D341Med (cell line): ENCODE measurements around the gene RS1.

Experiments
- DNase-seq: peaks from one replicate; pipeline ENCODE4 v3.0.0; 2012; ENCODE audit warnings: low spot score

Gene RS1

DNA sequence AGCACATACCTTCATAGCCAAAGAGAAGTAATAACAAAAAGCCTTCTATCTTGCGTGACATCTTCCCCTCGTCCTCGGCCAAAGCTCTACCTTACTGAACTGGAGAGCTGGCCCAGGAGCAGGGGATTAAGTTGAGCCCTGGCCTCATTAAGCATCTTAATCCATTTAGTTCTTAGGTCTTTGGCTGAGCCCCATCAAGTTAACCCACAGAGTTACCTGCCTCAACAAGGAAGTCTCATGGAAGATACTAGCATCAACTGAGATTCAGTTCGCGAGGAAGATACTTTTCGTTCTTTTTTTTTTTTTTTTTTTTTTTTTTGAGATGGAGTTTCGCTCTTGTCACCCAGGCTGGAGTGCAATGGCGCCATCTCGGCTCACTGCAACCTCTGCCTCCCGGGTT, at the start of gene RS1:
Gene RS1 (minus strand): TSS at position 101 of the 400 bp plus-strand sequence. CDS start 40 bp downstream, at position 61.
- DNase-seq, result peak; percentile 45

DNA sequence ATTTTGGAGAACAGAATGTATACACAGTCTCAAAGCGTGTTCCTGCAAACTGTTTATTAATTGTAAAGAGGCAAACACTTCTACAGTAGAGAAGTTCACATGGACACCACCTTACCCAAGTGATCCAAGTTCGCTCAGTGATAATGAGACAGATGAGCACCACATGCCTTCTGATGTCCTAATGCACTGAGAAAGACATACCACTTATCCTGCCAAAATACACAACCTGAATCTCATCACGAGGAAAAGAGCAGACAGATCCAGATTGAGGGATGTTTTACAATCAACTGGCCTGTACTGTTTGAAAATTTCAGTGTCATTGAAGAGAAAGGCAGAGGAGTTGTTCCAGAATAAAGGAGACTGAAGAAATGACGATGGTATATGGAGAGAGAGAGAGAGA, 47.9 kb upstream of the RS1 start:
- no peak for DNase-seq

GRCh38 chrX:18714910-18715309, 43.0 kb upstream of the RS1 start:
- no peak for DNase-seq

DNA sequence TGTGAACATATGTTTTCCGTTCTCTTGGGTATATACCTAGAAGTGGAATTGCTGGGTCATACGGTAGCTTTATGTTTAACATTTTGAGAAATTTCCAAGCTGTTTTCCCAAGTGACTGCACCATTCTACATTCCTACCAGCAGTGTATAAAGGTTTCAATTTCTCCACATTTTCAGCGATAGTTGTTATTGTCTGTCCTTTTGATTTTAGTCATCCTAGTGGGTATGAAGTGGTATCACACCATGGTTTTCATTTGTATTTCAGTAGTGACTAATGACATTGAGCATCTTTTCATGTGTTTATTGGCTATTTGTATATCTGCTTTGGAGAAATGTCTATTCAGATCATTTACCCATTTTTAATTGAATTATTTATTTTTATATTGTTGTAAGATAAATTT, 37.9 kb upstream of the RS1 start:
- DNase-seq, result no peak

DNA sequence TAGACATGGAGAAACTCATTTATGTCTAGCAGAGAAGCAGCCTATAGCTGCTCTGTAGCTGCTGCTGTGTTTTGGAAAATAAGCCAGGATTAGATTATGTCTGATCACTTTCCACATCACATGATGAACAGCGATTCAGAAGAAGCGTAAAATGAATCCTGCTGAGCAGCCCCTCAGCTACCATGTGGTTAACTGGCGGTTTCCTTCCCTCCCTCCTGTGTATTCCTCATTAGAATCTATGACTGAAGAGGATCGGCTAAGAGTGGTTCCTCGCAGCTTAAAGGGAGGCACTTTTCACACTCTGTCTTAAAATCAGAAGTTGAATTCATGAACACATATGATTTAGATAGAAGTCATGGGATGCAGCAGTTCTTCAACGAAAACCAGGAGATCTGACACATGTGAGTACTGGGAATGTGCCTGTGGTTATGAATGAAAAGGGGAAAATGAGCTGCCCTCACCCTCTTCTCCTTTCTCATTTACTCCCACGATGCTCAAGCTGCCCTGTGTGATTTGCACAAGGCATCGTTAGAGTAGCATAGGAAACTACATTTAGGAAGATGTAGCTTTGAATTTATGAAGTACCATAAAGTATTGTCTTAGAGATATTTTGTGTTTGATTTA, 35.6 kb upstream of the RS1 start, which contains the start of gene PPEF1:
Gene PPEF1 (plus strand): TSS at position 220 of the 624 bp plus-strand sequence. CDS start 136 bp downstream, at position 356.
- DNase-seq, result peak; percentile 53

DNA sequence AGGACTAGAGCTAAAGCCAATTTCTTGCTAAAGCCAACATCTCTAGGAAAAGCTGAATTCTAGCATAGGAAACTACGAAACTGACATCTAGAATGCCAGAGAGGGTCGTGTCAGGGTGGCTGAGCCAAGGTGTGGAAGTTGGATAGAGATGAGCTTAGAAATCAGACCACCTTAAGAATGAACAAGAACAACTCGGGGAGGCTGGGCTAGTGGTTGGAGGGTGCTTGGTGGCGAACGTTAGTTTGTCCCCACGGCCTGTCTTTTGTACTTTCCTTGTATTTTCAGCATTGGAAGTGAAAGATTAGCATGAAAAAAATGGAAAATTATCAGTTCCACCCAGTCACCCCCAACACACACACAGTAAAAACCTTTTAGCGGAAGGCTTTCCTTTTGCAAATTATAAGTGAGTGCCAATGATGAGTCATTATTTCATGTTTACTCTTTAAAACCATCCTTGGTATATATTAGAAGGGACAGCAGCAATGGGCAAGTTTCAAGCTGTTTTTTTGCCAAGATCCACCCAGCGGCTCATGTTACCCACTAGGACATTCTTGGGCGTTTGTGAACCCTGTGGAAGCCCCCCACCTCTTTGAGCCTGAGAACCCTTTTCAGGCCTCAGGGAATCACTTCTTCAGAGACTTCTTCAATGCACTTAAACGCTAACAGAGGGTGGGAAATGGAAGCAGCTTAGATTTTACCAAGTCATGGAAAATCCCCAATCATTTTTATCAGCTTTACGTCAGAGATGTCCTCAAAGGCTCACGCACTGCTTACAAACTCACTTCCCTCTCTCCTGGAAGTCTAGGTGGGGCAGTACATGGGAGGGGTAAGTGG, 30.7 kb upstream of the RS1 start:
- no peak for DNase-seq

- no peak for DNase-seq
Measured at GRCh38 chrX:18701621-18702361, 29.9 kb upstream of the RS1 start.

- no peak for DNase-seq
Measured at GRCh38 chrX:18698737-18699650, 27.1 kb upstream of the RS1 start.

DNA sequence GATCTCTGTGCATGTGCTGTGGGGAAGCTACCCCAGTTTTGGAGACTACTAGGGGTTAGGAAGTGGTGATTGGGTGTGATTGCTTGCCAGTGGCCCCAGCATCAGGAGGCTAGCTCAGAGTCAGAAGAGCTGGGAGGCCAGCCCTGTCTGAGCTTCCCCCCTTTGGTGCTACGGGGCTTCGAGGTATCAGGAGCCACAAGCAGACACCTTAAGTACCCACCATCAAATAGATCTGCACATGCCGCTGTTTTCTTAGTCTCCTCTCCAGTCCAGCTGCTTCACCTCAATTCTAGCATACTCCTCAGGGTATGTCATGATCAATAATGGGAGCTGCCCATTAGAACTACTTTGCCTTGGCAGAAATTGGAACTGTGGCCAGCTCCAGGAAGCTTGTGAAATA, 24.7 kb upstream of the RS1 start:
- no peak for DNase-seq

DNA sequence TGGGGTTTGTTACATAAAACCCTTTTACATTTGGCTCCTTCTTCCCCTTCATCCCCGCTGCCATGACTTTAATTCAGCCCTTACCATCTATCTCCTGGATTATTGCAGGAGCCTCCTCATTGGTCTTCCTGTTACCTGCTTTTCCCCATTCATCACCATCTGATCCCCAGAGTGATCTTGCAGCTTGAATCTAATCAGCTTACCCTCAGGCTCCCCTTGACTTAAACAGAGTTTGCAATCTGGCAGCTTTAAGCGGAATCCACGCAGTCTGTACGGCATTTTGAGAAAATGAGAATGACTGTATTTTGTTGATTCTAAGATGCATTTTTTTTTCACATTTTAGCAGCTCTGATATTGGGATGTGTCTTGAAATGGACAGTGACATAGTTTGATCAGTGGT, 20.6 kb upstream of the RS1 start:
- DNase-seq, result peak; percentile 47

DNA sequence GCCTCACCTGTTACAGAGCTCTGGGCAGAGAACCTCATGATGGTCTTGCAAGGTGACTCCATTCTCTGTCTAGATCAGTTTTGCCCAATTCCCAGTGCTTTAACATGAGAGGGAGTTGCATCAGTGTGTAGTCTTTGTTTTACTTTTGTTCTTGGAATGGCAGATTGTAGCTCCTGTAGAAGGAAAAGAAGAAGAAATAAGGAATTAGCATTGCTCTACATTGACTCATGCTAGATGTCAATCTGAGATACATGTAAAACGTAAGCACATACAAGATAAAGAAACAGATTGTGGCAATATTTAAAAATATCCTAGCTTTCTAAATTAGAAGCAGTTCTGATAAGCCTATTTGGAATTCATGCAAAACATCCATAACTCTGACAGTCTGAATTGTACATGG, 19.5 kb upstream of the RS1 start:
- DNase-seq, result no peak

GRCh38 chrX:18687856-18688495, 16.1 kb upstream of the RS1 start:
- no peak for DNase-seq

- no peak for DNase-seq
Measured at GRCh38 chrX:18682979-18683387, 11.1 kb upstream of the RS1 start.

DNA sequence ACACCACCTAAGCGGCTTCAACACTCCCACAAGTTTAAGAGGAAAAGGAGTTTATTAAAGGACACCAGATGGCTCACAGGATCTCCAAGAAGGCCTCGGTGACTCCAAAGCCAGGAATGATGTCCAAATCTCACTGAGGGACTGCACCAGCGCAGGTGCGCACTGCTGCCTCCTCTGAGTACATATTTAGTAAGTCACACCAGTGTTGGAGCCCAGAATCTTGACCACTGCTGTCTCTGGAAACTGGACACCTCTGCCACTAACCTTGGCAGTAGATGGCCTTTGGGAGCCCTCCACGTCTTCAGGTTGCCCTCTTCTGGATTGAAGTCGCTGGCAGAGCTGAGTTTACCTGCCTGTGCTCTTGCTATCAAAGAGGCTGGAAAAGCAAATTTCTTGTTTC, 10.1 kb upstream of the RS1 start:
- DNase-seq, result no peak

GRCh38 chrX:18677161-18677869, 5.4 kb upstream of the RS1 start:
- DNase-seq, result no peak

GRCh38 chrX:18676470-18676869, 4.6 kb upstream of the RS1 start:
- peak; percentile 26 for DNase-seq

GRCh38 chrX:18676050-18676449, 4.1 kb upstream of the RS1 start:
- DNase-seq, result no peak

- peak; percentile 89 for DNase-seq
Measured at GRCh38 chrX:18674788-18675735, 3.2 kb upstream of the RS1 start.

DNA sequence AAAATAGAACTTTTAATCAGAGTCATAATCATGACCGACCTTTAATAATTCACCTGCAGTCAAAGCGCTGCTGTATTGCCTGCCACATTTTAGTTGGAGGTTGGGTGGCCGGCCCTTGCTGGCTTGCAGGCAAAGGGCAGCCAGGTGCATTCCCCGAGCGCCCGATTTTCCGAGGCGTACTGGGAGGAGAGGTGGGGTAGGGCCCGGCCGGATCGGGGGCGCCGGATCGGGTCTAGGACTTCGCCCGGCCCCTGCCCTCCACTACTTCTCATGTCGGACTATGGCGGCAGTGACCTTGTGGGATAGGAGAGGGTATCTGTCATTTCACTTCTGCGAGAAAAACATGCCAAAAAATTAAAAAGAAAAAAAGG, 2.5 kb upstream of the RS1 start:
- DNase-seq, result peak; percentile 35
